Adrenal gland (tissue), 12 donors: ENCODE results near the gene TMEM63C. TPM values are rescaled to one million over a fixed set of nuclear protein-coding genes. Genes with fewer than 3 reads are reported as not detected.
A peak's percentile ranks its signal among the peaks of the same experiment; 100 is the strongest.

Experiments used
- DNase-seq, 7 donors: peaks; one replicate each; pipeline ENCODE4 v3.0.0-alpha.2; 2019 to 2020
- H3K27ac ChIP-seq, 5 donors: fragments of 200-600 bp; sonication (generic) in 4 of 5; 1 replicate in 3 of 5; 2 replicates in 2 of 5; pipeline versions ENCODE4 v1.5.1 to v1.8.0; 2016 to 2020; ENCODE audit warnings: mild to moderate bottlenecking in 1 of 5
- H3K27me3 ChIP-seq: fragments of 200-600 bp; 2 replicates; pipeline ENCODE4 v1.8.0; 2021
- H3K36me3 ChIP-seq, 2 donors: fragments of 200-600 bp; replicated peaks in 1 of 2; 1 replicate in 1 of 2; 2 replicates in 1 of 2; pipeline versions ENCODE4 v1.5.1 to v1.8.0; 2018 to 2022
- H3K4me1 ChIP-seq, 2 donors: fragments of 200-600 bp; replicated peaks in 1 of 2; 1 replicate in 1 of 2; 2 replicates in 1 of 2; pipeline versions ENCODE4 v1.5.1 to v1.8.0; 2018 to 2021
- H3K4me3 ChIP-seq, 4 donors: fragments of 200-600 bp; sonication (generic) in 3 of 4; one replicate each; pipeline ENCODE4 v1.5.1; 2016 to 2018
- H3K9me3 ChIP-seq, 3 donors: fragments of 200-600 bp; sonication (generic) in 1 of 3; replicated peaks in 1 of 3; 1 replicate in 2 of 3; 2 replicates in 1 of 3; pipeline versions ENCODE4 v1.5.1 to v1.8.0; 2016 to 2021
- CTCF ChIP-seq, 6 experiments: fragments of 450-650 bp in 4 of 6; fragments of 200-600 bp in 2 of 6; sonication (generic) in 1 of 6; IDR thresholded peaks; 1 replicate in 5 of 6; 2 replicates in 1 of 6; pipeline versions ENCODE4 v1.5.1 to v1.8.0; 2016 to 2021; ENCODE audit warnings: antibody characterized with exemption in 6 of 6, mild to moderate bottlenecking in 2 of 6, moderate library complexity in 1 of 6
- POLR2A ChIP-seq, 2 donors: fragments of 450-650 bp; IDR thresholded peaks; one replicate each; pipeline ENCODE4 v1.6.1; 2017; ENCODE audit warnings: antibody characterized with exemption in 2 of 2, mild to moderate bottlenecking in 2 of 2, moderate library complexity in 1 of 2
- WGBS, 4 donors: extraction: QIAGEN DNeasy Blood & Tissue Kit in 2 of 4; methylation state at CpG; one replicate each; pipeline versions ENCODE4 v1.1.5 to v1.1.7; 2013 to 2017; 5-methylcytosine and 5-hydroxymethylcytosine counted together
- intact Hi-C, 2 donors: fragments of 100-400 bp; cut with DNase I; formaldehyde crosslinking; loops; one replicate each; pipeline versions ENCODE4 v1.14.1 to v1.15.0; 2022 to 2023
- polyA plus RNA-seq, 3 donors: library from polyadenylated mRNA; stranded (reverse); fragments of 200-250 nt in 2 of 3; fragments of 350-450 nt in 1 of 3; fragmentation: Illumina TruSeq in 1 of 3; extraction: RNeasy Lipid Tissue Mini Kit (QIAGEN cat#74804) in 1 of 3; gene quantifications; one replicate each; pipeline ENCODE4 v1.2.3, GENCODE V29; 2013 to 2014
- total RNA-seq, 9 donors: library from RNA; depleted of rRNA in 4 of 9; stranded (reverse); fragments of >200 nt in 4 of 9; fragments of 120-200 nt in 1 of 9; fragmentation: NEBNext Ultra II Directional in 1 of 9; extraction: Animal tissue kit (Norgen Biotek cat#: 25700) in 1 of 9; gene quantifications; one replicate each; pipeline versions ENCODE4 v1.1.0 to v1.2.4, GENCODE V29; 2013 to 2023
- donor health status: healthy with polysubstance abuse.
- donor health status: Bipolar disorder and iron deficiency.
- donor health status: DM: yes; HTN: yes; CAD: no.
- donor health status: DM: no; HTN: no; CAD: no.
- donor health status: DM: no; HTN: no; CAD: no.
- donor health status: DM: yes; HTN: yes; CAD: no.

TMEM63C gene
- total and polyA plus RNA-seq, 12 donors, result 2.7 to 21.2 (median 8.3) TPM

DNA sequence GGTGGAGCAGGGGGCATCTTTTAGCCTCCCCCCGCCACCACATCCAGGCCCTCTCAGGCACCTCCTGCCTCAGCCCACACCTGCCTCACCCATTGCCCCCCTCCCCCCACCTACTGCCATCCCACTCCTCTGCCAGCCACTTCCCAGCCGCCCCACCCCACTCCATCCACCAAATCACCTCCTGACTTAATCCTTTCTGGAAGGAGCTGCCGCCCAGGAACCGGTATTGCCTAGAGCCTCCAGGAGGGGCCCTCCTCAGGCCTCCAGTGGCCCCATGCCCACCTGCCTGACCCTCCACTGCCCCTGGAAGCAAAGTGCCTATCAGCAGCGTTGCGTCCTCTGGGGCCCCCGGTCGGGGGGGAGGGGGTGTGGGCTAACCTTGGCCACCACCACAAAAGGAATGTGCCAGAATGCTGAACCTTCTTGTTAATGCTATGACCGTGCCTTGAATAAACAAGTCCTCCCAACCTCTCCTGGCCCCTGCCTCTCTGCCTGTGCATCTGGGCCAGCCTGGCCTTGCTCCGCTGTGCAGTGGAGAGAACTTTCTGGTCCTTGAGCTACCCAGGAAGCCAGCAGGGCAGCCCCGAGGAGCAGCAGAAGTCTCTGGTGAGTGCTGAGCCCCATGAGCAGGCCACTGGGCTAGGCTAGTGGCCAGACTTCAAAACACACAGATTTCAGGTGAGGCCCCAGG is 77.6 kb downstream of the TMEM63C start:
- WGBS, 4 donors, result 45 to 52% (median 49%) methylated on average over 9 to 11 of the region's 11 CpGs
- Histone ChIP-seq H3K4me3 (no peak overlapping the region), H3K9me3 (no peaks in the 10 kb centered on the region), H3K4me1 (no peaks in the 10 kb centered on the region), H3K27me3 (no peaks in the 10 kb centered on the region), H3K27ac (no peak overlapping the region), H3K36me3 (no peaks in the 10 kb centered on the region)
- TF ChIP-seq POLR2A (IDR thresholded peaks at IDR 0.05) (no peak), CTCF (IDR thresholded peaks at IDR 0.05) (no peak)
- DNase-seq, result no peak
- intact Hi-C loops, result no loop called here

DNA sequence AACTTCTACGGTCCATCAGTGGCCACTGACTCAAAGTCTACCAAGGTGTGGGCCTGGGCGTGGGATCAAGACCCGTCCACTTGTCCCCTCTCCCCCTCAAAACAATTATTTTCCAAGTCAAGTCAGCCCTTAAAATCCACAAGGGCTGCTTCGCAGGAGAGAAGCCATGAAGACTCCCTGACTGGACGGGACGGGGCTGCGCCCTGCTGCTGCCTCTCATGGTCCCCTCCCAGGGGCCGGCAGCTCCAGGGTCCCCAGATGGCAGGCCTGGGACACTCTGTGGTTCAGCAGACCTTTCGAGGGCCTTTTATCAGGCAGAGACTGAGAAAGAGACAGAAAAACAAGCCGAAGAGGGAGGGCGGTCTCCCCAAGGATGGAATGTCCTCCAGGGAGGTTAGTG is 78.6 kb downstream of the TMEM63C start:
- H3K9me3 ChIP-seq, result no peaks in the 10 kb centered on the region
- no peaks in the 10 kb centered on the region for H3K27me3 ChIP-seq
- DNase-seq, result no peak
- intact Hi-C loops, result no loop called here
- WGBS, 4 donors, result 81 to 90% (median 86%) methylated on average over 6 to 11 of the region's 11 CpGs
- no peaks in the 10 kb centered on the region for H3K4me1 ChIP-seq
- TF ChIP-seq POLR2A (IDR thresholded peaks at IDR 0.05), result no peak
- TF ChIP-seq CTCF (IDR thresholded peaks at IDR 0.05), result no peak
- no peak overlapping the region for H3K4me3 ChIP-seq
- no peaks in the 10 kb centered on the region for H3K36me3 ChIP-seq
- no peak overlapping the region for H3K27ac ChIP-seq

GRCh38 chr14:77260631-77261030 is 79.0 kb downstream of the TMEM63C start:
- TF ChIP-seq CTCF (IDR thresholded peaks at IDR 0.05), result no peak
- no peak for TF ChIP-seq POLR2A (IDR thresholded peaks at IDR 0.05)
- H3K4me3 ChIP-seq, result no peak overlapping the region
- H3K27ac ChIP-seq, result no peak overlapping the region
- intact Hi-C loops, result no loop called here
- WGBS, 4 donors, result 43 to 54% (median 51%) methylated on average over 9 to 10 of the region's 10 CpGs
- no peaks in the 10 kb centered on the region for H3K9me3 ChIP-seq
- no peaks in the 10 kb centered on the region for H3K4me1 ChIP-seq
- peak in 1 of 7 donors; percentile 71 for DNase-seq
- no peaks in the 10 kb centered on the region for H3K27me3 ChIP-seq
- H3K36me3 ChIP-seq, result no peaks in the 10 kb centered on the region

GRCh38 chr14:77264466-77265186 is 83.0 kb downstream of the TMEM63C start:
- Histone ChIP-seq H3K27me3 (no peaks in the 10 kb centered on the region), H3K9me3 (no peaks in the 10 kb centered on the region), H3K27ac (no peak overlapping the region), H3K4me1 (no peaks in the 10 kb centered on the region), H3K4me3 (no peak overlapping the region), H3K36me3 (no peaks in the 10 kb centered on the region)
- 81 to 89% (median 88%) methylated on average over 13 to 16 of the region's 16 CpGs for WGBS, 4 donors
- no peak for TF ChIP-seq CTCF (IDR thresholded peaks at IDR 0.05)
- TF ChIP-seq POLR2A (IDR thresholded peaks at IDR 0.05), result no peak
- DNase-seq, result no peak
- intact Hi-C loops, result no loop called here
